GM18907 (cell line): Measurements from ENCODE around the gene PCSK5.

Experiments
- ATAC-seq: cut with Tn5 transposase; IDR thresholded peaks from one replicate; pipeline ENCODE4 v1.9.1; 2021; ENCODE audit warnings: mild to moderate bottlenecking, moderate library complexity; ENCODE audit not compliant: unreplicated experiment

The PCSK5 gene

GRCh38 chr9:76115396-76115795 lies 224.9 kb downstream of the PCSK5 start:
- no peak for ATAC-seq

- no peak for ATAC-seq
Measured at GRCh38 chr9:76115982-76116646, 225.6 kb downstream of the PCSK5 start.

- no peak for ATAC-seq
Measured at GRCh38 chr9:76116913-76117312, 226.4 kb downstream of the PCSK5 start.

GRCh38 chr9:76127637-76128036 lies 237.2 kb downstream of the PCSK5 start:
- no peak for ATAC-seq

GRCh38 chr9:76135902-76136301 lies 245.4 kb downstream of the PCSK5 start:
- ATAC-seq, result no peak

GRCh38 chr9:76136986-76137385 lies 246.5 kb downstream of the PCSK5 start:
- peak; percentile 57 for ATAC-seq

GRCh38 chr9:76137931-76138330 lies 247.5 kb downstream of the PCSK5 start:
- no peak for ATAC-seq

GRCh38 chr9:76138360-76138759 lies 247.9 kb downstream of the PCSK5 start:
- no peak for ATAC-seq

- no peak for ATAC-seq
Measured at GRCh38 chr9:76143834-76144233, 253.4 kb downstream of the PCSK5 start.

- ATAC-seq, result no peak
Measured at GRCh38 chr9:76150013-76150412, 259.5 kb downstream of the PCSK5 start.

GRCh38 chr9:76151267-76151666 lies 260.8 kb downstream of the PCSK5 start:
- ATAC-seq, result no peak

GRCh38 chr9:76153339-76153738 lies 262.9 kb downstream of the PCSK5 start:
- no peak for ATAC-seq

GRCh38 chr9:76153902-76154629 lies 263.6 kb downstream of the PCSK5 start:
- ATAC-seq, result no peak

GRCh38 chr9:76155361-76155760 lies 264.9 kb downstream of the PCSK5 start:
- ATAC-seq, result no peak

- no peak for ATAC-seq
Measured at GRCh38 chr9:76158713-76159112, 268.2 kb downstream of the PCSK5 start.

- no peak for ATAC-seq
Measured at GRCh38 chr9:76159293-76159926, 268.9 kb downstream of the PCSK5 start.

- ATAC-seq, result no peak
Measured at GRCh38 chr9:76161106-76161505, 270.6 kb downstream of the PCSK5 start.

GRCh38 chr9:76161541-76161940 lies 271.1 kb downstream of the PCSK5 start:
- no peak for ATAC-seq

- no peak for ATAC-seq
Measured at GRCh38 chr9:76162086-76162730, 271.7 kb downstream of the PCSK5 start.

GRCh38 chr9:76162751-76163500 lies 272.5 kb downstream of the PCSK5 start:
- no peak for ATAC-seq

- ATAC-seq, result no peak
Measured at GRCh38 chr9:76166526-76166925, 276.1 kb downstream of the PCSK5 start.
